Astrocyte of the cerebellum (primary cell): ENCODE results near the gene TMEM131L.
"Not testable (repeated sequence)": the region's sequence is repeated elsewhere in the genome, so short reads cannot be mapped to it uniquely, and the experiment has no call there.

Experiments
- DNase-seq: peaks from one replicate; pipeline ENCODE4 v3.0.0-alpha.2; 2011; ENCODE audit warnings: low read depth
- H3K4me3 ChIP-seq: 2 replicates; pipeline ENCODE4 v1.5.1; 2011; ENCODE audit warnings: mild to moderate bottlenecking, low read depth, low read length, moderate library complexity
- CTCF ChIP-seq: IDR thresholded peaks from 2 replicates; pipeline ENCODE4 v1.5.1; 2012; ENCODE audit warnings: low read length, low read depth, moderate library complexity, mild to moderate bottlenecking; ENCODE audit errors: missing control alignments
- in situ Hi-C: cut with HindIII; loops from 2 replicates; pipeline ENCODE4 v1.10.0; 2017; ENCODE audit warnings: low sequenced_read_pairs

TMEM131L gene

GRCh38 chr4:153547520-153547919, 81.4 kb downstream of the TMEM131L start:
- DNase-seq, result no peak
- H3K4me3 ChIP-seq, result no peak overlapping the region
- no peak for TF ChIP-seq CTCF
- in situ Hi-C loops, result no loop called here

GRCh38 chr4:153548907-153549306, 82.7 kb downstream of the TMEM131L start:
- not testable (repeated sequence) for H3K4me3 ChIP-seq, DNase-seq

GRCh38 chr4:153549405-153549804, 83.2 kb downstream of the TMEM131L start:
- no peak for TF ChIP-seq CTCF
- in situ Hi-C loops, result no loop called here
- no peak for DNase-seq
- no peak overlapping the region for H3K4me3 ChIP-seq

More at GRCh38 chr4:153548907-153549306, 82.7 kb downstream of the TMEM131L start:
- in situ Hi-C loops, result not testable (repeated sequence)

- H3K4me3 ChIP-seq, result no peak overlapping the region
- TF ChIP-seq CTCF, result no peak
- DNase-seq, result no peak
- in situ Hi-C loops, result no loop called here
Measured at GRCh38 chr4:153553155-153553818, 87.1 kb downstream of the TMEM131L start.

- in situ Hi-C loops, result no loop called here
- no peak overlapping the region for H3K4me3 ChIP-seq
- TF ChIP-seq CTCF, result no peak
- no peak for DNase-seq
Measured at GRCh38 chr4:153553819-153554170, 87.6 kb downstream of the TMEM131L start.

- in situ Hi-C loops, result no loop called here
- TF ChIP-seq CTCF, result no peak
- no peak overlapping the region for H3K4me3 ChIP-seq
- DNase-seq, result peak; percentile 91
Measured at GRCh38 chr4:153555730-153556434, 89.7 kb downstream of the TMEM131L start.

GRCh38 chr4:153556435-153556815, 90.3 kb downstream of the TMEM131L start:
- in situ Hi-C loops, result no loop called here
- TF ChIP-seq CTCF, result no peak
- H3K4me3 ChIP-seq, result no peak overlapping the region
- DNase-seq, result no peak
